IMR-90 (cell line): Measurements from ENCODE around the gene ZNF618.

Experiments used
- CEBPB ChIP-seq: IDR thresholded peaks from 2 replicates; pipeline ENCODE4 v1.6.1; 2012; ENCODE audit warnings: low read depth, low read length, improper control_type of control experiment
- CTCF ChIP-seq: conservative IDR thresholded peaks from 2 replicates; pipeline ENCODE4 v1.5.1; 2012; ENCODE audit warnings: mild to moderate bottlenecking, low read depth, low read length, improper control_type of control experiment
- MXI1 ChIP-seq: IDR thresholded peaks from 2 replicates; pipeline ENCODE4 v1.6.1; 2012; ENCODE audit warnings: low read depth, mild to moderate bottlenecking, low read length, moderate library complexity, borderline replicate concordance
- NFE2L2 ChIP-seq: fragments of 150-350 bp; IDR thresholded peaks from 2 replicates; pipeline ENCODE4 v1.6.1; 2016; ENCODE audit warnings: low read depth, mild to moderate bottlenecking, low read length
- POLR2A ChIP-seq: IDR thresholded peaks from 2 replicates; pipeline ENCODE4 v1.6.1; 2012; ENCODE audit warnings: mild to moderate bottlenecking, low read depth, low read length
- RCOR1 ChIP-seq: IDR thresholded peaks from 2 replicates; pipeline ENCODE4 v1.6.1; 2012; ENCODE audit warnings: mild to moderate bottlenecking, low read length, improper control_type of control experiment; ENCODE audit not compliant: insufficient replicate concordance
- TF ChIP-seq, protein P1 (sequence below): fragments of 150-350 bp; IDR thresholded peaks from 2 replicates; pipeline ENCODE4 v1.6.1; 2016; ENCODE audit warnings: low read depth, mild to moderate bottlenecking, low read length, moderate library complexity, borderline replicate concordance

DNA sequence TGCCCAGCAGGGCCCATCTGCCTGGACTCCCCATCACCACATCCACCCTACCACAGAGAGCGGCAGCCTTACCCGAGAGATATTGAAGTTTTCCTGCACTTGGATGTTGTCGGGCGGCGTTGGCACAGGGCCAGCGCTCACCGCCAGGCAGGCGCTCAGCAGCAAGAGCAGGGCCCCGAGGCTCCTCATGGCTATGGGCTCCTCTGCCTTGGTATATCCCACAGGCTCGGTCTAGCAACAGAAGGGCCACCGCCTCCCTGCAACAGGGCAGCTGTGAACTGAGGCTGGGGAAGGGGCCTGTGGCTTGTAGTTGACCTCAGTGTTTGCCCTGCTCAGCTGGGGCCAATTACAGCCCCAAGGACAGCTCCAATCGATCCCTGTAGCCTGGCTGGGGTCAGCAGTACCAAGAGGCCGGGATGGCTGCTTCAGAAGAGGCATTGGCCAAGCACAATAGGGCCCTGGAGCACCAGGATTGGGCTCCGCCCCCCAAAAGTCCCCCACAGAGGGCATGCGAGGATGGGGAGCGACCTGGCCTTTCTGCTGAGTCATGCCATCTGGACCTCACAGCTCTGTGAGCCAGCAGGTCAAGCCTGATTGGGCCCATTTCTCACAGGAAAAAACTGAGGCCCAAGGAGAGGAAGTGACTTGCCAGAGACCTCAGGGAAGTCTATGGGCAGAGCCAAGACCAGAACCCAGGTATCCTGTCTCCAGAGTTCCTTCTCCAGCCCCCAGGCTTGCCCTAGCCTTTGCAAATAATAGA lies 202.1 kb downstream of the ZNF618 start, which contains the start of gene AMBP:
- TF ChIP-seq CTCF (no peak), CEBPB (no peak), MXI1 (no peak), POLR2A (no peak), NFE2L2 (peak; percentile 92), RCOR1 (no peak)
- TF ChIP-seq, protein P1, sequence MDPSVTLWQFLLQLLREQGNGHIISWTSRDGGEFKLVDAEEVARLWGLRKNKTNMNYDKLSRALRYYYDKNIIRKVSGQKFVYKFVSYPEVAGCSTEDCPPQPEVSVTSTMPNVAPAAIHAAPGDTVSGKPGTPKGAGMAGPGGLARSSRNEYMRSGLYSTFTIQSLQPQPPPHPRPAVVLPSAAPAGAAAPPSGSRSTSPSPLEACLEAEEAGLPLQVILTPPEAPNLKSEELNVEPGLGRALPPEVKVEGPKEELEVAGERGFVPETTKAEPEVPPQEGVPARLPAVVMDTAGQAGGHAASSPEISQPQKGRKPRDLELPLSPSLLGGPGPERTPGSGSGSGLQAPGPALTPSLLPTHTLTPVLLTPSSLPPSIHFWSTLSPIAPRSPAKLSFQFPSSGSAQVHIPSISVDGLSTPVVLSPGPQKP, result no peak
